Activated T-helper 2 cell treated with anti-CD3 and anti-CD28 coated beads, Interferon-gamma antibody, Interleukin-2, Interleukin-4, amounts not matched to agents 10 μg/mL and 5 μg/mL and 100 μg/mL, durations not matched to agents 14 hours and 24 hours and 36 hours (primary cell): Measurements from ENCODE around the gene RAX2. TPM values are rescaled to one million over a fixed set of nuclear protein-coding genes. Genes with fewer than 3 reads are reported as not detected.

Source experiments
- DNase-seq: peaks from one replicate; pipeline ENCODE4 v3.0.0; 2021; ENCODE audit warnings: low spot score
- H3K27ac Mint-ChIP-seq: one replicate; pipeline ENCODE4 v1.8.0; 2021; ENCODE audit warnings: mixed read lengths
- H3K27me3 Mint-ChIP-seq: one replicate; pipeline ENCODE4 v1.8.0; 2021; ENCODE audit warnings: low read depth, mixed read lengths
- H3K36me3 Mint-ChIP-seq: one replicate; pipeline ENCODE4 v1.8.0; 2021; ENCODE audit warnings: low read depth, mixed read lengths
- H3K4me1 Mint-ChIP-seq: one replicate; pipeline ENCODE4 v1.8.0; 2021; ENCODE audit warnings: low read depth, mixed read lengths
- H3K4me3 Mint-ChIP-seq: one replicate; pipeline ENCODE4 v1.8.0; 2021; ENCODE audit warnings: low read depth, mild to moderate bottlenecking, moderate library complexity, mixed read lengths
- H3K9me3 Mint-ChIP-seq: one replicate; pipeline ENCODE4 v1.8.0; 2021; ENCODE audit warnings: mixed read lengths
- intact Hi-C: fragments of 100-400 bp; cut with micrococcal nuclease; formaldehyde crosslinking; loops from one replicate; pipeline ENCODE4 v1.15.1; 2023
- total RNA-seq: library from RNA; stranded (reverse); gene quantifications from 2 replicates; pipeline ENCODE4 v1.2.3, GENCODE V29; 2022

RAX2 gene
- total RNA-seq, 1 donor from 2014 or later, result not detected

DNA sequence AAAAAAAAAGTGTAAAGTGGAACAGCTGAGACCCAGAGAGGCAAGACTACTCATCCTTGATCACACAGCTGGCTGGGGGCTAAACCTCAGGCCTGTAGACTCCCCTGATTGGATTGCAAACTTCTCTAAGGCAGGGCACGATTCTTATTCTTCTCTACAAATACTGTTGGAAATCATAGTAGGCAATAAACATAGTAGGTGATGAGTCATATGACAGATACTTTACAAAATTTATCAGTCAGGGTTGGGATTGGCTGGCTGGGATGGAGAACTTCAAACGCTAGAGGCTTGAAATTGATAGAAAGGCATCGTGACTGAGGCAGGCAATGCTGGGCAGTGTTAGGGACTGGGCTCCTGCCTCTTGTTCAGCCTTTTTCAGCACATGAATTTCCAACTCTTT, 20.1 kb upstream of the RAX2 start:
- Mint-ChIP-seq H3K9me3 (peaks cover 10% of the 10 kb centered on the region), H3K36me3 (peaks cover 7% of the 10 kb centered on the region), H3K27ac (no peak overlapping the region), H3K27me3 (peaks cover 4% of the 10 kb centered on the region), H3K4me1 (peaks cover 6% of the 10 kb centered on the region), H3K4me3 (no peak overlapping the region)
- no peak for DNase-seq
- intact Hi-C loops, result no loop called here

DNA sequence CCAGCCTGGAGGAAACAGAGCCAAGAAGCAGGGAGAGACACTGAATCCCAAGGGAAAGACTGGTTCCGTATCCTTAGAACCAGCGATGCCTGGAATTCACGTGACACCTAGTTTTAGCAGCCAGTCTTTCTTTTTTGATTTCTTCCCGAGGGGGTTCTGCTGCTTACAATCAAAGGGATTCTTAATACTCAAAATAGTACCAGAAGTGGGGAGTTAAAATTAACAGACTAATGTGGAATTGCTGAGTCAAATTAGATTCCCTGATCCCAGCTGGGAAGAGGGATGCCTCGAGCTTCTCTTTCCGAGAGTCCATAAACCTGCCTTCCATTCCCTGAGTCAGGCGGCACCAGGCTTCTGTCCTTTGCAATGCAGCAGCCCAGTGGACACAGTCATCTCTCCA, 18.9 kb upstream of the RAX2 start:
- no peaks in the 10 kb centered on the region for H3K36me3 Mint-ChIP-seq
- no peak overlapping the region for H3K27ac Mint-ChIP-seq
- intact Hi-C loops, result no loop called here
- H3K4me1 Mint-ChIP-seq, result peaks cover 4% of the 10 kb centered on the region
- DNase-seq, result no peak
- H3K27me3 Mint-ChIP-seq, result no peaks in the 10 kb centered on the region
- no peaks in the 10 kb centered on the region for H3K9me3 Mint-ChIP-seq
- H3K4me3 Mint-ChIP-seq, result no peak overlapping the region

DNA sequence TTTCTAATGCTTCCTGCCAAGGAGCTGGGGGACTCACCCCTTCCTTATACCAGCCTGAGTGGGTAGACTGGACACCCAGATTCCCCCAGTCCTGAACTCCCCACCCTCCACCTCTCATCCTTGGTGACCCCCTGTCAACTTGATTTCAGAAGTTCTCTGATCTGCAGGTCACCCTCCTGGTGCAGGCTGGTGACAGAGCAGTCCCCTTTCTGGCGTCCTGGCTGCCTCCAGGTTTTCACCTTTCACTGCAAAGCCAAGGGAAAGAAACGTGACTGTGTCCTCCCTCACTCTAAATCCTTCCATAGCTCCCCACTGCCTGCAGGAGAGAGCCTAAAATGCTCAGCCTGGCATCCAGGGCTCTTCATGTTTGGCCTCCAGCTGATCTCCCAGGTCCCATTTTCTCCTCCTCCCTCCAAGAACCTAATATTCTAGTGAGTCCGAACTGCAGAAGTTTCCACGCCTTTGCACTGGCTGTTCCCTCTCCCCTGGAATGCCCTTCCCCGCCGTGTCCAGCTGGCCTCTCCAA, 18.2 kb upstream of the RAX2 start:
- Mint-ChIP-seq H3K36me3 (no peaks in the 10 kb centered on the region), H3K9me3 (no peaks in the 10 kb centered on the region), H3K4me1 (peaks cover 4% of the 10 kb centered on the region), H3K27ac (no peak overlapping the region), H3K4me3 (no peak overlapping the region), H3K27me3 (no peaks in the 10 kb centered on the region)
- no peak for DNase-seq
- intact Hi-C loops, result no loop called here

DNA sequence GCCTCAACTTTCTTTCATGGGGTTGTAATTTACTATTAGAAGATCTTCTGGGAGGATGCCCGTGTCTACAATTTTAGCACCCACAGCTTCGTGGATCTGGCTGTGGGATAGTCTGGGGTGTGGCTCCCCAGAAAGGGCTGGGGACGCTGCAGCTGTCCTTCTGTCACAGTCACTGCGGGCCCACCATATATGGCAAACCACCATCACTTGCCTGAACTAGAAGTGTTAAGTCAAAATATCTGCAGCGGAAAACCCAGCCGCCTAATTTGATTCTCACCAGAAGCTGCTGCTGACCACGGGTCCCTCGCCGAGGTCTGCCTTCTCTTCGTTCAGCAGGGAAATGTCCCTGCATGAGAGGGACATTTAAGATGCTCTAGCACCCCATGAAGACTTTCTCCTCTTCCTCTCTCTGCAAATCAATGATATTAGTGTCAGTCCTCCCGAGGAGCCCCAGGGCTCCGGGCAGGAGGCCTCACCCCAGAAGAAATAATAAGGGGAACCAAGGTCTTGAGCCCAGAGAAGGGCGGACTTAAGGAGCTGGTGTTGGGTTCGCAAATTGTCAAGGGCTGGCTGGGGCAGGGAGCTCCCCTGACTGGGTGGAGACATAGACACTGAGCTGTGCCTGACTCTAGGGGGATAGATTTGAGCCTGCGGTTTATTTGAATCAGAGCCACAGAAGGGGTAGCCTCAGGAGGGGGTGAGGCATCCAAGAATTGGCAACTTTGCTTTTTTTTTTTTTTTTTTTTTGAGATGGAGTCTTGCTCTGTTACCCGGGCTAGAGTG, 17.2 kb upstream of the RAX2 start:
- Mint-ChIP-seq H3K4me1 (peaks cover 7% of the 10 kb centered on the region), H3K4me3 (no peak overlapping the region), H3K36me3 (peaks cover 4% of the 10 kb centered on the region), H3K27ac (no peak overlapping the region), H3K9me3 (no peaks in the 10 kb centered on the region), H3K27me3 (peaks cover 4% of the 10 kb centered on the region)
- intact Hi-C loops, result loop anchor here (5.0 kb wide), 1 partner anchor 33 kb away; no protein-coding TSS in a partner anchor
- no peak for DNase-seq

DNA sequence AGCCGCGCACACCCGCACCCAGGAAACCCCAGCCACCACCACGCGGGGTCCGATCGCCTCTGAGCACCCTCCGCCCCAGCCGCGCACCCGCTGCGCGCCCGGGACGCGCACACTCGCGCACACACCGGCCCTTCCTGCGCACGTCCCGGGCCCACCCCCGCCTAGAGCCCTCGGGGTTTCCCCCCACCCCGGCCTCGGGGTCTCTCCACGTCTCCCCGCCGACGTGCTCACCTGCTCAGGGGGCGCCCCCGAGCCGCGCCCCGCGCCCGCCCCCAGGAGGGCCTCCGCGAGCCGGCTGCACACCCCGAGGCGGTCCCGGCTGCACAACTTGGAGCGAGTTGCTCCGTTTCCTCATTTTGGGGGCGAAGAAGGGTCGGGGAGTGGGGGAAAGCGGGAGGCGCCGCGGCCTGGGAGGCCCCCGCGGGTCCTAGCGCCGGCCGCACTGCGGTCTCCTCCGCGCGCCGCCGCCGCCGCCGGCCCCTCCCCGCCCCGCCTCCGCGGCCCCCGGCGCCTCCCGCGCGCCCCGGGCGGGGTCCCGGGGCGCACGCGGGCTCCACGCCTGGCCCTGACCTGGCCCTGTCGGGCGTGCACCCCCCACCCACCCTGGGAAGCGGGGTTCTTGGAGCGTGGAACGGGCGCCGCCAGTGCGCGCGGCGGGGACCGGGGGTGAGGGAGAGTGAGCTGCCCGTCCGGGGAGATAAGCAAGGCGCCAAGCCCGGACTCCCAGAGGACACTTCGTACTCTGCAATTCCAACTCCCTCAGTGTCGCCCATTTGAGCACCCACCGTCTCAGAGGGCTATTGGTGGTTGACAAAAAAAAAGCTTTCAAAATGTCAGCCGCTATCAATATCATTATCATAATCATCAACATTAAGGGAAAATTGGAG, 14.2 kb upstream of the RAX2 start, which contains the start of gene MATK:
TSS of gene MATK (minus strand) at position 444 of the 887 bp plus-strand sequence. CDS start 1,246 bp downstream, outside the sequence.
- DNase-seq, result no peak
- intact Hi-C loops, result loop anchor here (5.0 kb wide), 1 partner anchor 36 kb away; no protein-coding TSS in a partner anchor
- H3K4me1 Mint-ChIP-seq, result peaks cover 7% of the 10 kb centered on the region

DNA sequence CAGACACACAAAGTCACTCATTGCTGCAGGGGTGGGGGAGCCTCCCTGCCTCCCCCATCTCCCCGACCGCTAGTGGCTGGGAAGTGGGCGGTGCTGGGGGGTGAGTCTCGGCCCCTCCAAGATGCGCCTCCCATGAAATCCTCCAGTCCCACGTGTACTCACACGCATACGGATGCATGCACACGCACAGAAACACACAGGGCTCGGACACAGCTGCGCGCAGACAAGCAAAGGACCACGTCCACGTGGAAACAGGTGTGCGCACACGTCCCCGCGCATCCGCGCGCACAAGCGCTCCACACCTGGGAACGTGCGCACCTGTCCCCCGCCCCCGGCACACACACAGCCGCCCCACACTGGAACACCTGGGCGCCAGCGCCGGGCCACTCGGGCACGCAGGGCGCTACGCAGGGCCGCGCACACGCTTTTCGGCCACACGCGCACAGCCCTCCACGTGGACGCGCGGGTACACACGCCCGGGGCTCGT, 13.5 kb upstream of the RAX2 start:
- Mint-ChIP-seq H3K4me1 (peaks cover 7% of the 10 kb centered on the region), H3K36me3 (peaks cover 30% of the 10 kb centered on the region), H3K27me3 (peaks cover 4% of the 10 kb centered on the region), H3K9me3 (peaks cover 15% of the 10 kb centered on the region), H3K4me3 (peak overlapping the region; percentile 79), H3K27ac (no peak overlapping the region)
- DNase-seq, result no peak
- intact Hi-C loops, result loop anchor here (5.0 kb wide), 1 partner anchor 37 kb away; no protein-coding TSS in a partner anchor

More for the DNA sequence above, 14.2 kb upstream of the RAX2 start, which contains the start of gene MATK:
- H3K9me3 Mint-ChIP-seq, result peaks cover 15% of the 10 kb centered on the region
- peak within 1 kb of the TSS; percentile 79 for H3K4me3 Mint-ChIP-seq
- H3K27me3 Mint-ChIP-seq, result peaks cover 4% of the 10 kb centered on the region
- H3K36me3 Mint-ChIP-seq, result peaks cover 26% of the 10 kb centered on the region
- H3K27ac Mint-ChIP-seq, result no peak within 1 kb of the TSS

DNA sequence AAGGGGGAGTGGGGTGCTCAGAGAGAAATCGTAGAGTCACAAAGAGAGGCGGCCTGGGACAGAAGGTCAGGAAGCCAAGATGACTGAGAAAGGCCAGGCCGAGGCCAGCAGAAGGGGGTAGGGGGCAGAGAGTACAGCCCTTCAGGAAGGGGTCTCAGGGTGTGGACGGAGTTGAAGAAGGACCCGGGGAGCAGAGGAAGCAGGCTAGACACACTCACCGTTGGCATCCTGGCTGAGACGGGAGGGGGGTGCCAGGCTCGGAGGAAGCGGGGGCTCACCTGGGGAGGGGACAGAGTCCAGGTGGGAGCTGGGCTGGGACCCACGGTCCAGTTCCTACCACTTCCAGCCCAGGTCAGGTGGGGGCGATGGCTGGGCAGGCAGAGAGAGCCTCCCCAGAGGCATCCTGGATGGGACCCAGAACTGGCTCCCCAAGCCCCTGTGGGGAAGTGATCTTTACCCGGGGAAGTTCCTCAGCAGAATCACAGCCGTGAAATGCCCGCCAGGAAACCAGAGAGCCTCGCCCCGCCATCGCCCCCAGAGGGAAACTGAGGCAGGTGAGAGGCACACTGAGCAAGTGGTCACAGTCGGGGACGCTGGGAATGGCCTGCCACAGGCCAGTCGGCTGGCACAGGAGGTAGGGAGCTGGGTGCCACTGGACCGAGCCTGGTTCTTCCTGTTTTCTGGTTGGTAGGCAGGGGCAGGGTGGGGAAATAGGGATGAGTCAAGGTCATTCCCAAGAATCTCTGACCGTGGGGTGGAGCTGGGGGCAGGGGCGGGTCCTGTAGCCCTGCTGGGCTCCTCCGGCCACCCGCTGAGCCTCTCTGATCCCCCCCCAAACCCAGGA, 12.8 kb upstream of the RAX2 start:
- Mint-ChIP-seq H3K27ac (peak overlapping the region; percentile 50), H3K9me3 (peaks cover 15% of the 10 kb centered on the region), H3K36me3 (peaks cover 30% of the 10 kb centered on the region), H3K4me1 (peaks cover 7% of the 10 kb centered on the region), H3K4me3 (peak overlapping the region; percentile 79), H3K27me3 (peaks cover 4% of the 10 kb centered on the region)
- DNase-seq, result no peak
- intact Hi-C loops, result loop anchor here (5.0 kb wide), 1 partner anchor 37 kb away; no protein-coding TSS in a partner anchor

DNA sequence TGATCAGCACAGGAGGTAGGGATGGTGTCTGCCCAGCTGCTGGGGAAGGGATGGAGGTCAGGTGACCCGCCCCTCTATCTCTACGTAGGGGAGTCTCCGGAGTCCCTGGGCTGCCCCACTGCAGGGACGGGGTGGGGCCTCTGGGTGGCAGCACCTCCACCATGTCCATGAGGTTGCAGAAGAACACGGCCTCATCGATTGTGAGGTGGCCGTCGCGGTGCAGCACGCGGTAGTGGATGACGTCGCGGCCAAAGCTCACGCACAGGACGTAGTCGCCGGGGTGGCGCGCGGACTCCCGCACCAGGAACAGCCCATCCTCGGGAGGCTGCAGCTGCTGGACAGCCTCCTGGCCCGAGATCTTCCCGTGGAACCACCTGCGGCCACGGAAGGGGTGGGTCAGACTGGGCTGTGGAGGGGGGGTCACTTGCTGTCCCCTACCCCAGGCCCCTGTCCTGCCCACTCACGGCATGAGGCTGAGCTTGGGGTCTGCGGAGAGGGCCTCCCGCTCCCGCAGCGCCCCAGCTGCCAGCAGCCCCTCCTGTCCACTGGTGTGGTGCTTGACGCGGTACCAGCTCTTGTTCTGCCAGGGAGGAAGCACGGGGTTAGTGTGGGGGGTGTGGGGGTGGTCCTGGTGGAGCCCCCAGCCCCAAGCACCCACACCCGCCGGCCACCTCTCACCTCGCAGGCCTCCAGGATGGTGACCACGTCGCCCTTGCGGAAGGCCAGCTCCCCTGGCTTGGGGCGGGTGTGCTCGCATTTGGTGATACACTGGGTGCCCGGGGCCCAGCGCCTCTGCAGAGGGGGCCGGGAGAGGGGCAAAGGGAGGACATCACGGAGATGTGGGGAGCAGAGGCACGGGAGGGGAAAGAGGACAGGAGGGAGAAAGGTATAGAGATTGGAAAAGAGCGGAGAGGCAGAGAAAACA, 11.9 kb upstream of the RAX2 start:
- H3K4me1 Mint-ChIP-seq, result peaks cover 5% of the 10 kb centered on the region
- peaks cover 30% of the 10 kb centered on the region for H3K36me3 Mint-ChIP-seq
- peak overlapping the region; percentile 71 for H3K4me3 Mint-ChIP-seq
- H3K27ac Mint-ChIP-seq, result no peak overlapping the region
- peaks cover 4% of the 10 kb centered on the region for H3K27me3 Mint-ChIP-seq
- peaks cover 15% of the 10 kb centered on the region for H3K9me3 Mint-ChIP-seq
- intact Hi-C loops, result no loop called here
- DNase-seq, result no peak

DNA sequence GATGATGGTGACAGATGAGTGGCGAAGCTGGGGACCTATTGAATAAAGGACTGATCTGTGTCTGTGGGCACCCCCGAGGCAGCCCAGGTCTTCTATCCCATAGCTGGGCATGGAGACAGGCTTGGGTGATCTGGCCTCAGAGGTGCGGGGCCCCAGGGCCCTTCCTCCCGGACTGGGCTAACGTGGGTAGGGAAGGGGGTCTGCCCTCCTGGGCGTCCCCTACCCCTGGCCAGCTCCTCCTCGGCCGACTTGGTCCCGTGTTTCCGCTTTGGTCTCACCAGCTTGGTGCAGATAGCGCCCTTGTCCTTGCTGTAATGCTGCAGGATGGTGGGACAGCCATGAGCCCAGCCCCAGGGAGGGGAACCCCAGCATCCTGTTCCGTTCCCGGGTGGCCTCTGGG, 10.9 kb upstream of the RAX2 start:
- peaks cover 15% of the 10 kb centered on the region for H3K9me3 Mint-ChIP-seq
- H3K4me3 Mint-ChIP-seq, result no peak overlapping the region
- H3K4me1 Mint-ChIP-seq, result peaks cover 3% of the 10 kb centered on the region
- no peak overlapping the region for H3K27ac Mint-ChIP-seq
- no peak for DNase-seq
- peaks cover 30% of the 10 kb centered on the region for H3K36me3 Mint-ChIP-seq
- peaks cover 4% of the 10 kb centered on the region for H3K27me3 Mint-ChIP-seq
- intact Hi-C loops, result no loop called here

DNA sequence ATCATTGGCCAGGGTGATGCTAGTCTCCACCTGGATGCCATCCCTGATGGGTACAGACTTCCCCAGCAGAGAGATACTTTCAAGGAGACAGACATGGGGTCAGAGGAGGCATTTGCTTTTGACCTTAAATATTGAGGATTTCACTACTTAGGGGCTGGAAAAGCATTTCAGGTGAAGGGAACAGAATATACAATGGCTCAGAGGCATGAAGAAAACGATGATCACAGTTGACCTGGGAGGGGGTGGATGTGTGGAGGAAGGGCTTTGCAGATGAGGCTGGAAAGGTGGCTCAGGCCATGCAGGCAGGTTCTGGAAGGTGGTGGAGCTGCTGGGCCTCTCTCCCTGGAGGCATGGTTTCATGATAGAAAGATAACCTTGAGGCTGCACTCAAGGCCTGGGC, 10.3 kb upstream of the RAX2 start:
- Mint-ChIP-seq H3K27ac (no peak overlapping the region), H3K36me3 (peaks cover 30% of the 10 kb centered on the region), H3K27me3 (peaks cover 4% of the 10 kb centered on the region), H3K4me1 (peaks cover 3% of the 10 kb centered on the region), H3K4me3 (no peak overlapping the region), H3K9me3 (peaks cover 15% of the 10 kb centered on the region)
- no peak for DNase-seq
- intact Hi-C loops, result no loop called here

DNA sequence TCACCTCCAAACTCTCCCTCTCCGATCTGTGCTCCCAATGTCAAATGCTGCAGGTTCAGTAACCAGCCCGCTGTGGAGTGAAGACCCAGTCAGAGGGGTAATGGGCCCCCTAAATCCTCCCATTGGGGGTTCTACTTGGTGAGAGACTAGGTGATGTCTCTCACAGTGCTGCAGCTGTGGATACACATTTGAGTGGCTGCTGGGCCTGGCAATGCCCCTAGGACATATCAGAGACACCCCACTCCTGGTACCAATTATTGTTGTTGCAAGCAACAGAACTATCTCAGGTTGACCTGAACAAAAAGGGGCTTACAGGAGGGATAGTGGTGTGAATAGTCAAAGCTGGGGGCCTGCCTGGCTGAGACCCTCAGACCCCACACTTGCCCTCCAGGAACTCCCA, 9.6 kb upstream of the RAX2 start:
- Mint-ChIP-seq H3K36me3 (peaks cover 30% of the 10 kb centered on the region), H3K4me1 (peaks cover 3% of the 10 kb centered on the region), H3K27me3 (peaks cover 4% of the 10 kb centered on the region), H3K9me3 (peaks cover 15% of the 10 kb centered on the region), H3K27ac (no peak overlapping the region), H3K4me3 (no peak overlapping the region)
- DNase-seq, result no peak
- intact Hi-C loops, result no loop called here
